ENCODE data around the gene SYNJ1.
"Not testable (repeated sequence)": the region's sequence is repeated elsewhere in the genome, so short reads cannot be mapped to it uniquely, and the experiment has no call there.

Gene SYNJ1

GRCh38 chr21:32750405-32750804, 22.6 kb upstream of the SYNJ1 start:
- no peak for ATAC-seq (ENCODE audit: low read depth)

DNA sequence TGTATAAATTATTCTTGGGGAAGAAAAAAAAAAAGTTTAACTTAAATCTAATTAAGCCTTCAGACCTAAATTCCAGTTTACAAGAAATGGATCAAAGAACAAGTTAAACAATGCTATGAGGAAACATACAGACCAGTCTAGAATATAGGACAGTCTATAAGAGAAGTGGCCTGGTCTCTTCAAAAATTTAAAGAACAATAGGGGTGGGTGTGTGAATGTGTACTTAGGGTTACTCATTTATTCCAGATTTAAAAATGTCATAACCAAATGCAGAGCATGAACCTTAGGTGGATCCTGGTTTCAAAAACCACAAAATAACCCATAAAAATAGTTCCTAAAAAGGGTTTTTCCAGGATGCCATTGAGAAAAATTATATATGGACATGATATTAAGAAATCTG, 21.8 kb upstream of the SYNJ1 start:
- Mint-ChIP-seq H3K36me3 (peaks cover 60% of the 10 kb centered on the region), H3K27me3 (no peaks in the 10 kb centered on the region), H3K4me3 (no peak overlapping the region), H3K9me3 (no peaks in the 10 kb centered on the region), H3K27ac (no peak overlapping the region), H3K4me1 (no peaks in the 10 kb centered on the region)
- no peak for ATAC-seq (ENCODE audit: low read depth)
- no peak for DNase-seq (ENCODE audit: low spot score in 2 of 2)

More at GRCh38 chr21:32750405-32750804, 22.6 kb upstream of the SYNJ1 start:
- no peak for DNase-seq (ENCODE audit: low spot score in 2 of 2)
- Mint-ChIP-seq H3K4me3 (no peak overlapping the region), H3K4me1 (no peaks in the 10 kb centered on the region), H3K36me3 (peaks cover 54% of the 10 kb centered on the region), H3K9me3 (no peaks in the 10 kb centered on the region), H3K27ac (no peak overlapping the region), H3K27me3 (no peaks in the 10 kb centered on the region)

GRCh38 chr21:32748529-32748928, 20.7 kb upstream of the SYNJ1 start:
- Mint-ChIP-seq H3K27ac (no peak overlapping the region), H3K36me3 (peaks cover 55% of the 10 kb centered on the region), H3K27me3 (no peaks in the 10 kb centered on the region), H3K4me3 (no peak overlapping the region), H3K9me3 (no peaks in the 10 kb centered on the region), H3K4me1 (no peaks in the 10 kb centered on the region)
- no peak for DNase-seq (ENCODE audit: low spot score in 2 of 2)
- ATAC-seq (ENCODE audit: low read depth): no peak

- Mint-ChIP-seq H3K9me3 (no peaks in the 10 kb centered on the region), H3K27me3 (no peaks in the 10 kb centered on the region), H3K27ac (no peak overlapping the region), H3K36me3 (peaks cover 59% of the 10 kb centered on the region), H3K4me1 (no peaks in the 10 kb centered on the region), H3K4me3 (no peak overlapping the region)
- DNase-seq (ENCODE audit: low spot score in 2 of 2) (no peak), ATAC-seq (ENCODE audit: low read depth) (no peak)
These were observed 19.6 kb upstream of the SYNJ1 start for GRCh38 chr21:32747396-32747795.

DNA sequence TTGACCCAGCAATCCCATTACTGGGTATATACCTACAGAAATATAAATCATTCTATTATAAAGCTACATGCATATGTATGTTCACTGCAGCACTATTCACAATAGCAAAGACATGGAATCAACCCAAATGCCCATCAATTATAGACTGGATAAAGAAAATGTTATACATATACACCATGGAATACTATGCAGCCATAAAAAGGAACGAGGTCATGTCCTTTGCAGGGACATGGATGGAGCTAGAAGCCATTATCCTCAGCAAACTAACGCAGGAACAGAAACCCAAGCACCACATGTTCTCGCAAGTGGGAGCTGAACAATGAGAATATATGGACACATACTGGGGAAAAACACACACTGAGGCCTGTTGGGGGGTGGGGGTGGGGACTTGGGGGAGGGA, 18.9 kb upstream of the SYNJ1 start:
- H3K9me3 Mint-ChIP-seq; H3K27ac Mint-ChIP-seq; H3K27me3 Mint-ChIP-seq; DNase-seq (ENCODE audit: low spot score in 2 of 2); H3K4me3 Mint-ChIP-seq; ATAC-seq (ENCODE audit: low read depth); H3K4me1 Mint-ChIP-seq: not testable (repeated sequence)
- peaks cover 60% of the 10 kb centered on the region for H3K36me3 Mint-ChIP-seq

- no peaks in the 10 kb centered on the region for H3K9me3 Mint-ChIP-seq
- no peaks in the 10 kb centered on the region for H3K27me3 Mint-ChIP-seq
- no peaks in the 10 kb centered on the region for H3K4me1 Mint-ChIP-seq
- ATAC-seq (ENCODE audit: low read depth) (no peak), DNase-seq (ENCODE audit: low spot score in 2 of 2) (no peak)
- peaks cover 50% of the 10 kb centered on the region for H3K36me3 Mint-ChIP-seq
- no peak overlapping the region for H3K27ac Mint-ChIP-seq
- H3K4me3 Mint-ChIP-seq: no peak overlapping the region
These were observed 14.6 kb upstream of the SYNJ1 start for GRCh38 chr21:32742396-32742795.

DNA sequence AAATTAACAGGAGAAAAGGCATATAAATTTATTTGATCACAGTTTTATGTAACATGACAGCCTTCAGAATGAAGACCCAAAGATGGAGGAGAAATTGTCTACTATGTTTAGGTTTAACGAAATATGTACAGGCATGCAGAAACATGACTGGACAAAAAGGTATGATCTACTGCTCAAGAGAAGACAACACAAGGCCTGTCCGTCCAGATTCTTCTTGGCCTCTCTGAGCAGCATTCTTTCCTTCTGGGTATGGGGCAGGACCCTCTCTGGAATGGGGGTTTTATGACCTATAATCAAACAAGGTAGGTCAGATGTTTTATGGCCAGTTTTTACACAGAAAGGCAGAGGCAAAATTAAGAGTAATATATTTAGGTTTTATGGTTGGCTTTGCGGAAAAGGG, 13.5 kb upstream of the SYNJ1 start:
- DNase-seq (ENCODE audit: low spot score in 2 of 2) (no peak), ATAC-seq (ENCODE audit: low read depth) (no peak)
- Mint-ChIP-seq H3K27me3 (no peaks in the 10 kb centered on the region), H3K27ac (no peak overlapping the region), H3K36me3 (peaks cover 39% of the 10 kb centered on the region), H3K9me3 (no peaks in the 10 kb centered on the region), H3K4me1 (no peaks in the 10 kb centered on the region), H3K4me3 (no peak overlapping the region)

- H3K9me3 Mint-ChIP-seq: no peaks in the 10 kb centered on the region
- H3K4me3 Mint-ChIP-seq: no peak overlapping the region
- H3K27me3 Mint-ChIP-seq: no peaks in the 10 kb centered on the region
- DNase-seq (ENCODE audit: low spot score in 2 of 2) (no peak), ATAC-seq (ENCODE audit: low read depth) (no peak)
- peaks cover 30% of the 10 kb centered on the region for H3K36me3 Mint-ChIP-seq
- H3K27ac Mint-ChIP-seq: no peak overlapping the region
- no peaks in the 10 kb centered on the region for H3K4me1 Mint-ChIP-seq
These were observed 12.1 kb upstream of the SYNJ1 start for GRCh38 chr21:32739946-32740345.

- not testable (repeated sequence) for DNase-seq (ENCODE audit: low spot score in 2 of 2); H3K27me3 Mint-ChIP-seq; H3K9me3 Mint-ChIP-seq; ATAC-seq (ENCODE audit: low read depth); H3K27ac Mint-ChIP-seq; H3K4me1 Mint-ChIP-seq; H3K4me3 Mint-ChIP-seq
- peaks cover 14% of the 10 kb centered on the region for H3K36me3 Mint-ChIP-seq
These were observed 8.3 kb upstream of the SYNJ1 start for GRCh38 chr21:32736083-32736482.

- Mint-ChIP-seq H3K27ac (no peak overlapping the region), H3K4me1 (no peaks in the 10 kb centered on the region), H3K27me3 (no peaks in the 10 kb centered on the region), H3K4me3 (no peak overlapping the region), H3K9me3 (no peaks in the 10 kb centered on the region), H3K36me3 (peaks cover 11% of the 10 kb centered on the region)
- ATAC-seq (ENCODE audit: low read depth) (no peak), DNase-seq (ENCODE audit: low spot score in 2 of 2) (no peak)
These were observed 7.7 kb upstream of the SYNJ1 start for GRCh38 chr21:32735524-32735923.

- DNase-seq (ENCODE audit: low spot score in 2 of 2) (no peak), ATAC-seq (ENCODE audit: low read depth) (no peak)
- no peaks in the 10 kb centered on the region for H3K27me3 Mint-ChIP-seq
- no peak overlapping the region for H3K4me3 Mint-ChIP-seq
- H3K4me1 Mint-ChIP-seq: peaks cover 3% of the 10 kb centered on the region
- H3K27ac Mint-ChIP-seq: no peak overlapping the region
- H3K36me3 Mint-ChIP-seq: peaks cover 11% of the 10 kb centered on the region
- H3K9me3 Mint-ChIP-seq: no peaks in the 10 kb centered on the region
These were observed 6.3 kb upstream of the SYNJ1 start for GRCh38 chr21:32733990-32734613.

GRCh38 chr21:32733356-32733755, 5.5 kb upstream of the SYNJ1 start:
- no peak for DNase-seq (ENCODE audit: low spot score in 2 of 2)
- H3K9me3 Mint-ChIP-seq: no peaks in the 10 kb centered on the region
- H3K36me3 Mint-ChIP-seq: peaks cover 9% of the 10 kb centered on the region
- no peaks in the 10 kb centered on the region for H3K27me3 Mint-ChIP-seq
- H3K27ac Mint-ChIP-seq: no peak overlapping the region
- ATAC-seq (ENCODE audit: low read depth): no peak
- peaks cover 8% of the 10 kb centered on the region for H3K4me1 Mint-ChIP-seq
- H3K4me3 Mint-ChIP-seq: no peak overlapping the region

- Mint-ChIP-seq H3K36me3 (peaks cover 8% of the 10 kb centered on the region), H3K9me3 (no peaks in the 10 kb centered on the region), H3K4me1 (peaks cover 12% of the 10 kb centered on the region), H3K27me3 (no peaks in the 10 kb centered on the region), H3K27ac (no peak overlapping the region), H3K4me3 (no peak overlapping the region)
- DNase-seq (ENCODE audit: low spot score in 2 of 2) (no peak), ATAC-seq (ENCODE audit: low read depth) (no peak)
These were observed 4.7 kb upstream of the SYNJ1 start for GRCh38 chr21:32732544-32732943.

GRCh38 chr21:32728848-32729247, 1.0 kb upstream of the SYNJ1 start:
- Mint-ChIP-seq H3K4me1 (peaks cover 12% of the 10 kb centered on the region), H3K9me3 (no peaks in the 10 kb centered on the region), H3K36me3 (peaks cover 5% of the 10 kb centered on the region), H3K27ac (no peak overlapping the region), H3K4me3 (peak overlapping the region; percentile 97), H3K27me3 (no peaks in the 10 kb centered on the region)
- ATAC-seq (ENCODE audit: low read depth): no peak
- DNase-seq (ENCODE audit: low spot score in 2 of 2): no peak

- Mint-ChIP-seq H3K36me3 (peaks cover 7% of the 10 kb centered on the region), H3K27ac (peak overlapping the region; percentile 83), H3K9me3 (no peaks in the 10 kb centered on the region), H3K4me1 (peaks cover 12% of the 10 kb centered on the region), H3K27me3 (no peaks in the 10 kb centered on the region), H3K4me3 (peak overlapping the region; percentile 97)
- DNase-seq (ENCODE audit: low spot score in 2 of 2) (no peak), ATAC-seq (ENCODE audit: low read depth) (no peak)
These were observed 635 bp upstream of the SYNJ1 start for GRCh38 chr21:32728456-32728839.

Data from memory B cell (primary cell).